SK-N-SH (cell line): ENCODE measurements around the gene BIN2. TPM values are rescaled to one million over a fixed set of nuclear protein-coding genes. Genes with fewer than 3 reads are reported as not detected.

ENCODE experiments used
- CTCF ChIA-PET: fragments of 300-600, 350-600 bp; formaldehyde crosslinking; extraction: SDS; loops from one replicate; lab custom pipeline; 2021; lab: Yijun Ruan, JAX
- POLR2A ChIA-PET: fragments of 350-600 bp; sonication (Branson Sonifier 250); formaldehyde crosslinking; extraction: SDS; loops from one replicate; lab custom pipeline; 2020; ENCODE audit warnings: antibody characterized with exemption, inconsistent platforms; lab: Yijun Ruan, JAX
- DNase-seq: peaks from one replicate; pipeline ENCODE4 v3.0.0; 2012
- H2AFZ ChIP-seq: fragments of 200-600 bp; sonication (generic); 2 replicates; pipeline ENCODE4 v1.8.1; 2016; ENCODE audit warnings: antibody characterized with exemption, mild to moderate bottlenecking, low read depth
- H3F3A ChIP-seq: fragments of 200-600 bp; sonication (generic); replicated peaks from 2 replicates; pipeline ENCODE3; 2016; ENCODE audit warnings: antibody characterized with exemption, mild to moderate bottlenecking; ENCODE audit not compliant: insufficient read depth
- H3K27ac ChIP-seq, 2 experiments: fragments of 200-500 bp in 1 of 2; fragments of 200-600 bp in 1 of 2; sonication (Bioruptor generic) in 1 of 2; sonication (generic), shearing (Covaris generic) in 1 of 2; 2 replicates each; pipeline versions ENCODE4 v1.5.1 to v1.6.1; 2014 to 2016; ENCODE audit warnings: low read depth in 2 of 2, inconsistent platforms in 1 of 2, low read length in 1 of 2, mild to moderate bottlenecking in 1 of 2, mixed read lengths in 1 of 2
- H3K27me3 ChIP-seq: fragments of 200-600 bp; sonication (generic), shearing (Covaris generic); 2 replicates; pipeline ENCODE4 v1.6.1; 2016; ENCODE audit warnings: mixed run types; ENCODE audit not compliant: insufficient read depth
- H3K36me3 ChIP-seq, 2 experiments: fragments of 200-500 bp in 1 of 2; fragments of 200-600 bp in 1 of 2; sonication (Bioruptor generic) in 1 of 2; sonication (generic) in 1 of 2; replicated peaks in 1 of 2; 2 replicates each; pipeline versions ENCODE3 to v1.5.1; 2014 to 2016; ENCODE audit warnings: low read length in 1 of 2, mild to moderate bottlenecking in 1 of 2; ENCODE audit not compliant: insufficient read depth in 2 of 2, control insufficient read depth in 1 of 2
- H3K4me1 ChIP-seq, 2 experiments: fragments of 200-500 bp in 1 of 2; fragments of 200-600 bp in 1 of 2; sonication (Bioruptor generic) in 1 of 2; sonication (generic), shearing (Covaris generic) in 1 of 2; 2 replicates each; pipeline versions ENCODE4 v1.5.1 to v1.6.1; 2014 to 2016; ENCODE audit warnings: low read depth in 1 of 2, low read length in 1 of 2, mixed run types in 1 of 2; ENCODE audit not compliant: insufficient read depth in 2 of 2, control insufficient read depth in 1 of 2
- H3K4me2 ChIP-seq: fragments of 200-600 bp; sonication (generic), shearing (Covaris generic); 2 replicates; pipeline ENCODE4 v1.6.1; 2017; ENCODE audit warnings: mixed run types
- H3K4me3 ChIP-seq, 2 experiments: fragments of 200-500 bp in 1 of 2; fragments of 200-600 bp in 1 of 2; sonication (Bioruptor generic) in 1 of 2; sonication (generic), shearing (Covaris generic) in 1 of 2; 2 replicates each; pipeline versions ENCODE4 v1.5.1 to v1.8.1; 2014 to 2016; ENCODE audit warnings: low read depth in 2 of 2, inconsistent platforms in 1 of 2, low read length in 1 of 2, mild to moderate bottlenecking in 1 of 2, mixed read lengths in 1 of 2, moderate library complexity in 1 of 2
- H3K79me2 ChIP-seq: fragments of 200-600 bp; sonication (generic); 2 replicates; pipeline ENCODE4 v1.8.1; 2017; ENCODE audit warnings: mild to moderate bottlenecking; ENCODE audit not compliant: insufficient read depth
- H3K9ac ChIP-seq: fragments of 200-600 bp; sonication (generic); 2 replicates; pipeline ENCODE4 v1.6.1; 2017; ENCODE audit warnings: mixed run types
- H3K9me2 ChIP-seq: fragments of 200-600 bp; sonication (generic); 2 replicates; pipeline ENCODE4 v1.6.1; 2017; ENCODE audit warnings: mixed run types
- H3K9me3 ChIP-seq: fragments of 200-600 bp; sonication (generic); 2 replicates; pipeline ENCODE4 v1.6.1; 2017; ENCODE audit warnings: mixed run types, mild to moderate bottlenecking, moderate library complexity
- H4K20me1 ChIP-seq: fragments of 200-600 bp; sonication (generic); 2 replicates; pipeline ENCODE4 v1.6.1; 2017; ENCODE audit warnings: mild to moderate bottlenecking, mixed run types; ENCODE audit not compliant: insufficient read depth
- EZH2phosphoT487 ChIP-seq: fragments of 200-600 bp; sonication (generic); IDR thresholded peaks from 2 replicates; pipeline ENCODE4 v1.6.1; 2017; ENCODE audit warnings: low read depth, mixed run types, mild to moderate bottlenecking, antibody characterized with exemption, moderate library complexity, borderline replicate concordance
- FOSL2 ChIP-seq: IDR thresholded peaks from 2 replicates; pipeline ENCODE4 v1.4.0; 2012; ENCODE audit warnings: low read depth, mild to moderate bottlenecking, moderate library complexity, borderline replicate concordance
- FOXM1 ChIP-seq: IDR thresholded peaks from 2 replicates; pipeline ENCODE4 v1.4.0; 2012; ENCODE audit warnings: low read depth, mild to moderate bottlenecking
- GABPA ChIP-seq: IDR thresholded peaks from 2 replicates; pipeline ENCODE4 v1.4.0; 2012; ENCODE audit warnings: low read depth, mild to moderate bottlenecking
- JUND ChIP-seq: IDR thresholded peaks from 2 replicates; pipeline ENCODE4 v1.4.0; 2012
- MAX ChIP-seq: IDR thresholded peaks from 2 replicates; pipeline ENCODE4 v1.4.0; 2012; ENCODE audit warnings: low read depth
- MXI1 ChIP-seq: IDR thresholded peaks from 2 replicates; pipeline ENCODE4 v1.6.1; 2012; ENCODE audit warnings: mild to moderate bottlenecking, low read depth, low read length, improper control_type of control experiment
- NRF1 ChIP-seq: IDR thresholded peaks from 2 replicates; pipeline ENCODE4 v1.6.1; 2012; ENCODE audit warnings: low read depth, mild to moderate bottlenecking, low read length
- PBX3 ChIP-seq: IDR thresholded peaks from 2 replicates; pipeline ENCODE4; 2012
- POLR2AphosphoS5 ChIP-seq: IDR thresholded peaks from 2 replicates; pipeline ENCODE4 v1.6.1; 2012; ENCODE audit warnings: low read depth, low read length
- RFX5 ChIP-seq: IDR thresholded peaks from 2 replicates; pipeline ENCODE4 v1.6.1; 2012; ENCODE audit warnings: mild to moderate bottlenecking, improper control_type of control experiment, low read length
- SIN3A ChIP-seq: IDR thresholded peaks from 2 replicates; pipeline ENCODE4 v1.6.1; 2012; ENCODE audit warnings: low read depth, mild to moderate bottlenecking, low read length, moderate library complexity, borderline replicate concordance
- SMC3 ChIP-seq: IDR thresholded peaks from 2 replicates; pipeline ENCODE4 v1.6.1; 2012; ENCODE audit warnings: low read depth, low read length, improper control_type of control experiment
- TAF1 ChIP-seq: IDR thresholded peaks from 2 replicates; pipeline ENCODE4 v1.6.1; 2012; ENCODE audit warnings: low read depth, mild to moderate bottlenecking, low read length, moderate library complexity, borderline replicate concordance
- TCF12 ChIP-seq: IDR thresholded peaks from 2 replicates; pipeline ENCODE4 v1.4.0; 2012
- USF1 ChIP-seq: IDR thresholded peaks from 2 replicates; pipeline ENCODE4 v1.4.0; 2012; ENCODE audit warnings: low read depth, borderline replicate concordance
- USF2 ChIP-seq: fragments of 150-350 bp; IDR thresholded peaks from 2 replicates; pipeline ENCODE4 v1.6.1; 2017; ENCODE audit warnings: antibody characterized with exemption, low read length, low read depth, borderline replicate concordance
- WGBS: methylation state at CpG from one replicate; pipeline ENCODE4 v1.1.6; 2017; ENCODE audit warnings: low lambda C conversion rate; 5-methylcytosine and 5-hydroxymethylcytosine counted together
- polyA plus RNA-seq, 3 experiments: library from polyadenylated mRNA; depleted of rRNA; stranded (reverse); fragments of >200 nt; gene quantifications; 2 replicates each; pipeline ENCODE4 v1.2.3, GENCODE V29; 2012

BIN2 gene
- polyA plus RNA-seq, 1 of the 3 experiments (the other 2 are of a cell fraction): not detected

GRCh38 chr12:51372021-51372420 is 48.0 kb upstream of the BIN2 start:
- peaks cover 8 to 29% of the 10 kb centered on the region in 2 experiments; a peak in 3 of 4 replicates for H3K4me1 ChIP-seq
- H3F3A ChIP-seq: peaks cover 16% of the 10 kb centered on the region
- H4K20me1 ChIP-seq: no peaks in the 10 kb centered on the region
- H3K4me2 ChIP-seq: peak overlapping the region; percentile 70
- H3K27ac ChIP-seq: peak overlapping the region; percentile 82 to 87
- H3K27me3 ChIP-seq: no peaks in the 10 kb centered on the region
- CTCF ChIA-PET: interaction anchor here (0.7 to 1.8 kb wide), 9 partner anchors 8 to 160 kb away, joined by 3 to 7 read pairs (median 5); no protein-coding TSS in a partner anchor
- no peak overlapping the region for H3K4me3 ChIP-seq
- H3K9me3 ChIP-seq: no peaks in the 10 kb centered on the region
- peak overlapping the region; percentile 45; the same call in 1 of the 2 replicates for H3K9ac ChIP-seq
- POLR2A ChIA-PET: interaction anchor here (0.8 to 1.3 kb wide), 3 partner anchors 8 to 34 kb away, joined by 3 to 5 read pairs (median 3); no protein-coding TSS in a partner anchor
- no peaks in the 10 kb centered on the region for H3K79me2 ChIP-seq
- DNase-seq: no peak
- TF ChIP-seq POLR2AphosphoS5 (no peak), NRF1 (no peak), JUND (no peak), SIN3A (no peak), TAF1 (no peak), USF2 (no peak), FOXM1 (no peak), EZH2phosphoT487 (no peak), SMC3 (no peak), MXI1 (no peak), USF1 (no peak), GABPA (no peak), TCF12 (no peak), FOSL2 (no peak), PBX3 (no peak), MAX (no peak), RFX5 (no peak)
- peak overlapping the region; percentile 31; the same call in 1 of the 2 replicates for H2AFZ ChIP-seq
- H3K36me3 ChIP-seq: no peaks in the 10 kb centered on the region
- 76% methylated on average over 2 of the region's 2 CpGs for WGBS
- no peaks in the 10 kb centered on the region for H3K9me2 ChIP-seq
